ENCODE results near the gene GLT1D1.

- TF ChIP-seq CTCF (IDR thresholded peaks at IDR 0.05) (no peak), POLR2A (IDR thresholded peaks at IDR 0.05) (no peak), EP300 (IDR thresholded peaks at IDR 0.05; ENCODE audit: low read depth) (no peak)
Measured at GRCh38 chr12:128916425-128916824, 63.1 kb downstream of the GLT1D1 start.

Measured in transverse colon (tissue), 3 donors.